T-helper 2 cell treated with Interferon-gamma antibody and Interleukin-4, amounts not matched to agents 5 μg/mL and 100 μg/mL, for 36 hours (primary cell): ENCODE measurements around the gene CROCC2.

Experiments
- DNase-seq: peaks from one replicate; pipeline ENCODE4 v3.0.0; 2021; ENCODE audit warnings: low spot score
- H3K27ac Mint-ChIP-seq: one replicate; pipeline ENCODE4 v1.8.0; 2021; ENCODE audit warnings: mild to moderate bottlenecking, mixed read lengths
- H3K27me3 Mint-ChIP-seq: one replicate; pipeline ENCODE4 v1.8.0; 2021; ENCODE audit warnings: low read depth, mixed read lengths
- H3K36me3 Mint-ChIP-seq: one replicate; pipeline ENCODE4 v1.8.0; 2021; ENCODE audit warnings: low read depth, mixed read lengths
- H3K4me1 Mint-ChIP-seq: one replicate; pipeline ENCODE4 v1.8.0; 2021; ENCODE audit warnings: low read depth, mixed read lengths
- H3K4me3 Mint-ChIP-seq: one replicate; pipeline ENCODE4 v1.8.0; 2022; ENCODE audit warnings: mild to moderate bottlenecking, moderate library complexity, mixed read lengths
- H3K9me3 Mint-ChIP-seq: one replicate; pipeline ENCODE4 v1.8.0; 2021; ENCODE audit warnings: mixed read lengths

CROCC2 gene

GRCh38 chr2:240884745-240885144 lies 21.4 kb upstream of the CROCC2 start:
- H3K36me3 Mint-ChIP-seq: no peaks in the 10 kb centered on the region
- no peak overlapping the region for H3K4me3 Mint-ChIP-seq
- H3K4me1 Mint-ChIP-seq: no peaks in the 10 kb centered on the region
- H3K27me3 Mint-ChIP-seq: peaks cover 5% of the 10 kb centered on the region
- no peaks in the 10 kb centered on the region for H3K9me3 Mint-ChIP-seq
- H3K27ac Mint-ChIP-seq: no peak overlapping the region
- no peak for DNase-seq

GRCh38 chr2:240885566-240885965 lies 20.6 kb upstream of the CROCC2 start:
- Mint-ChIP-seq H3K36me3 (no peaks in the 10 kb centered on the region), H3K27ac (no peak overlapping the region), H3K4me3 (no peak overlapping the region), H3K27me3 (peaks cover 5% of the 10 kb centered on the region), H3K9me3 (no peaks in the 10 kb centered on the region), H3K4me1 (no peaks in the 10 kb centered on the region)
- no peak for DNase-seq

- Mint-ChIP-seq H3K36me3 (no peaks in the 10 kb centered on the region), H3K4me3 (no peak overlapping the region), H3K27me3 (peaks cover 5% of the 10 kb centered on the region), H3K27ac (no peak overlapping the region), H3K9me3 (no peaks in the 10 kb centered on the region), H3K4me1 (no peaks in the 10 kb centered on the region)
- no peak for DNase-seq
These were observed 20.0 kb upstream of the CROCC2 start for GRCh38 chr2:240886023-240886565.

- H3K36me3 Mint-ChIP-seq: no peaks in the 10 kb centered on the region
- peaks cover 3% of the 10 kb centered on the region for H3K27me3 Mint-ChIP-seq
- DNase-seq: no peak
These were observed 19.2 kb upstream of the CROCC2 start for GRCh38 chr2:240886678-240887609.

GRCh38 chr2:240887631-240888030 lies 18.5 kb upstream of the CROCC2 start:
- DNase-seq: no peak
- Mint-ChIP-seq H3K4me3 (no peak overlapping the region), H3K27me3 (peaks cover 2% of the 10 kb centered on the region), H3K9me3 (no peaks in the 10 kb centered on the region), H3K4me1 (no peaks in the 10 kb centered on the region), H3K36me3 (no peaks in the 10 kb centered on the region), H3K27ac (no peak overlapping the region)

More at GRCh38 chr2:240886678-240887609, 19.2 kb upstream of the CROCC2 start:
- Mint-ChIP-seq H3K9me3 (no peaks in the 10 kb centered on the region), H3K4me3 (no peak overlapping the region), H3K27ac (no peak overlapping the region), H3K4me1 (no peaks in the 10 kb centered on the region)

GRCh38 chr2:240888130-240888889 lies 17.8 kb upstream of the CROCC2 start:
- Mint-ChIP-seq H3K36me3 (no peaks in the 10 kb centered on the region), H3K4me3 (no peak overlapping the region), H3K27ac (no peak overlapping the region), H3K4me1 (no peaks in the 10 kb centered on the region), H3K27me3 (peaks cover 1% of the 10 kb centered on the region), H3K9me3 (no peaks in the 10 kb centered on the region)
- DNase-seq: no peak

GRCh38 chr2:240888890-240889573 lies 17.1 kb upstream of the CROCC2 start:
- no peaks in the 10 kb centered on the region for H3K4me1 Mint-ChIP-seq
- H3K9me3 Mint-ChIP-seq: no peaks in the 10 kb centered on the region
- H3K27ac Mint-ChIP-seq: no peak overlapping the region
- no peak overlapping the region for H3K4me3 Mint-ChIP-seq
- H3K27me3 Mint-ChIP-seq: no peaks in the 10 kb centered on the region
- no peak for DNase-seq
- H3K36me3 Mint-ChIP-seq: no peaks in the 10 kb centered on the region

- Mint-ChIP-seq H3K4me3 (no peak overlapping the region), H3K9me3 (no peaks in the 10 kb centered on the region), H3K36me3 (no peaks in the 10 kb centered on the region), H3K27ac (no peak overlapping the region), H3K27me3 (no peaks in the 10 kb centered on the region), H3K4me1 (no peaks in the 10 kb centered on the region)
- no peak for DNase-seq
These were observed 16.3 kb upstream of the CROCC2 start for GRCh38 chr2:240889601-240890560.

- no peak overlapping the region for H3K4me3 Mint-ChIP-seq
- H3K9me3 Mint-ChIP-seq: no peaks in the 10 kb centered on the region
- no peaks in the 10 kb centered on the region for H3K4me1 Mint-ChIP-seq
- no peak for DNase-seq
- no peak overlapping the region for H3K27ac Mint-ChIP-seq
- H3K36me3 Mint-ChIP-seq: no peaks in the 10 kb centered on the region
- H3K27me3 Mint-ChIP-seq: no peaks in the 10 kb centered on the region
These were observed 15.4 kb upstream of the CROCC2 start for GRCh38 chr2:240890691-240891090.

GRCh38 chr2:240891492-240892340 lies 14.4 kb upstream of the CROCC2 start:
- H3K27ac Mint-ChIP-seq: no peak overlapping the region
- H3K27me3 Mint-ChIP-seq: no peaks in the 10 kb centered on the region
- H3K4me3 Mint-ChIP-seq: no peak overlapping the region
- no peaks in the 10 kb centered on the region for H3K4me1 Mint-ChIP-seq
- no peak for DNase-seq
- no peaks in the 10 kb centered on the region for H3K36me3 Mint-ChIP-seq
- no peaks in the 10 kb centered on the region for H3K9me3 Mint-ChIP-seq

- no peaks in the 10 kb centered on the region for H3K36me3 Mint-ChIP-seq
- H3K27me3 Mint-ChIP-seq: no peaks in the 10 kb centered on the region
- H3K9me3 Mint-ChIP-seq: no peaks in the 10 kb centered on the region
- no peak overlapping the region for H3K4me3 Mint-ChIP-seq
- H3K27ac Mint-ChIP-seq: no peak overlapping the region
- no peak for DNase-seq
- H3K4me1 Mint-ChIP-seq: no peaks in the 10 kb centered on the region
These were observed 13.8 kb upstream of the CROCC2 start for GRCh38 chr2:240892356-240892755.

- no peak for DNase-seq
- no peaks in the 10 kb centered on the region for H3K4me1 Mint-ChIP-seq
- H3K4me3 Mint-ChIP-seq: no peak overlapping the region
- H3K27ac Mint-ChIP-seq: no peak overlapping the region
- H3K27me3 Mint-ChIP-seq: no peaks in the 10 kb centered on the region
- no peaks in the 10 kb centered on the region for H3K36me3 Mint-ChIP-seq
- no peaks in the 10 kb centered on the region for H3K9me3 Mint-ChIP-seq
These were observed 13.2 kb upstream of the CROCC2 start for GRCh38 chr2:240892925-240893324.
